GM21423 (cell line): Measurements from ENCODE around the gene ACSL4.
A peak's percentile ranks its signal among the peaks of the same experiment; 100 is the strongest.
"Not testable (repeated sequence)": the region's sequence is repeated elsewhere in the genome, so short reads cannot be mapped to it uniquely, and the experiment has no call there.

ENCODE experiments used
- ATAC-seq: cut with Tn5 transposase; IDR thresholded peaks from one replicate; pipeline ENCODE4 v1.9.1; 2021; ENCODE audit warnings: mild to moderate bottlenecking, moderate library complexity; ENCODE audit not compliant: unreplicated experiment

The ACSL4 gene

DNA sequence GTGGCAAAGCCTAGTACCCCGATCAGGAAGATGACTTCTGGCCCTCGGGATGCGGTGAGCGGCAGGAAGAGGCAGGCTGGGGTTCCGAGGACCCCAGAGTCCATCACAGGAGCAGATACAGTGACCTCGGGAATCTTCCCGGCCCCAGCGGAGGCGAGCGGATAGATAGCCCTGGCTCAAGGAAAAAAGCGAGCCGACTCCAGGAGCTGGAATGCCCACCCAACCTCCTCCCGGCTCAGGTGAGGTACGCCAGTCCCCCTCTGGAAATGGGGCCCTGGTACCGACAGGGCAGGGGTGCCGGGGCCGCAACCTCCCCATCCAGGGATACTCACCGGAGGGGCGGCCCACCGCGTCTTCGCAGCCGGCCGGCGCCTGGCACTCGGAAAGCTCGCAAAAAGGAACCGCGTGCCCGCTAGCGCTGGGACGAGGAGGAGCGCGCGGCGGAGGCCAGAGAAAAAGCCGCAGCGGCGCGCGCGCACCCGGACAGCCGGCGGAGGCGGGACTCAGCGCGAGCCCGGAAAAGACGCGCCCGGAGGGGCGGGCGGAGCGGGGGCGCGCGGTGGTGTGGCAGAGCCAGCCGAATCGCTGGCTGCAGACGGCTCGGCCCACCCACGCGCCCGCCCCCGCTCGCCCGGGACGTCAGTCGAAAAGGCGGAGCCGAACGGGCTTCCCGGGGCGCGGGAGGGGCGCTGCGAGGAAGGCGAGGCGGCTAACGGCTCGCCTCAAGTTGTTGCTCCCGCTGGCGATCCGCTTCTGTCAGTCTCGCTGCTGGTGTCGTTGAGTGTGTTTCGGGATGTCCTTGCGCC, at the start of gene ACSL4:
Gene ACSL4, minus strand, starts transcription at position 451 of the 806 bp plus-strand sequence. CDS start 49,894 bp downstream, outside the sequence.
- ATAC-seq = peak; percentile 86

DNA sequence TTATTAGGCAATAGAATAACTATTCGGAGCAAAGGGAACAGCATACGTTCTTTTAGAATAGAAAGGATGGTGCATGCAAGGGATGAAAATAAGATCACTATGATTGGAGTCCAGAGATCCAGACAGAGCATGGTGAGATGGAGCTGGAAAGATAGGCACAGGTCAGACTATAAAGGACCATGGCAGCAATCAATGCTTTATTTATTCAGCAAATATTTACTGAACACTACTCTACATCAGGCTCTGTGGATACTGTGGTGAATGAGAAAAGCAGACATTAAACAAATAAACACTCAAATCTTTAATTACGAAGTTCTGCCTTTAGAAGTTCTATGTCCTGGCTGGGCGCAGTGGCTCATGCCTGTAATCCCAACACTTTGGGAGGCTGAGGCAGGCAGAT, 44.7 kb upstream of the ACSL4 start:
- ATAC-seq = no peak

DNA sequence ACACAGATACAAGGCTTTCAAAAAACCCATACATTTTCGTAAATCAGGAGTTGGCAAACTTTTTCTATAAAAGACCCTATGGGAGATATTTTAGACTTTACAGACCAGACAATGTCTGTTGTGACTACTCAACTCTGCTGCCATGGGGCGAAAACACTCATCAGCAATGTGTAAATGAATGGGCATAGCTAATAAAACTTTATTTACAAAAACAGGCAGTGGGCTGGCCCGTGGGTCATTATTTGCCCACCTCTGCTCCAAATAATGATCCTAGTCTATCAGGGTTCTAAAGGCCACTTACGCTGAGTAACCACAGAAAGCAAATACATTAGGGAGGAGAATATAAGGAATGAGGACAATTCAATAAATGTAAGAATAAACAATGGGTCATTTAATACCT, 43.9 kb upstream of the ACSL4 start:
- ATAC-seq = no peak

DNA sequence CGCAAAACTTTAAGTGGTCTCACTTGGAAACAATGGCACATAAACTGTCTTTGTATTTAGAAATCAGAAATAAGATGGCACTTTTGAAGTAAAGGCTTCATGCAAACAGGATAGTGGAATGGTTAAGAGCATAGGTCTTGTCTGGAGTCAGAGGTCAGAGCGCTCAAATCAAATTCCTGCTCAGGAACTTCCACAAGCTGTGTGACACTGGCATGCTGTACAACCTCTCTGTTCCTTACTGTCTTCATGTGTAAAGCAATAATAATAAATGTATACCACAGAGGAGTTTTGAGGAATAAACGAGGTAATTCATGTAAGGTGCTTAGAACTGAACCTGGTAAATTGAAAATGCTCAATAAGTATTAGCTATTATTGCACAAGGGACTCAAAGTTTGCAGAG, 43.4 kb upstream of the ACSL4 start:
- ATAC-seq = no peak

DNA sequence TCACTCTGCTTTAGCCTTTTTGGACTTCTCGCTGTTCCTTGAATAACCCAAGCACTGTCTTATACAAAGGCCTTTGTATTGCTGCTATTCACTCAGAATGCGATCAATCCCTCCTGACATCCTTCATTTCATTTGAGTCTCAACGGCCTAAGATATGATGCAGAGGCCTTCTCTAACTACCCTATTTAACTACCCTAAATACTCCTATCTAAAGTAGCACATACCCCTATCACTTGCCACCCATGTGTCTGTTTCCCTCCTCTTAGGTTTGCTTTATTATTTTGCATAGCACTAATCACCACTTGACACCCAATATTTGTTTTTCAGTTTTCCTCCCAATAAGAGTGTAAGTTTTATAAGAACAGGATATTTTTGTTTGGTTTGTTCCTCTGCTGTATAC, 42.3 kb upstream of the ACSL4 start:
- no peak for ATAC-seq

DNA sequence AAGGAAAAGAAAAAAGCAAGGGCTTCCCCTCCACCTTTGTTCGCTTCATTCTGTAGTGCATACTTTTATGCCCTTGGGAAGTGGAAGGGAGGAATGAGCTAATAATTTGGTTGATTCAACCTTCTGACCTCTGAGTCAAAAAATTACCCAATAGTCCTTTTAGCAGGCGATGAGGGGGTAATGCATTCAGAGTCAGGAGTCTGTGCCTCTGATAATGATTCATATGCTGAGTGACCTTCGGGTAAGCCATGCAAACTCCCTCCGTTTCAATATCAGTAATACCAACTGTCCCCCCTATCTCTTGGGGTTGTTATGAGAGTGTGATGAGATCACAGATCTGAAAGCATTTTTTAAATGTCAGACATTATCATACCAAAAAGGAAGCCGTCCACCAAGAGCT, 41.6 kb upstream of the ACSL4 start:
- peak; percentile 99 for ATAC-seq

DNA sequence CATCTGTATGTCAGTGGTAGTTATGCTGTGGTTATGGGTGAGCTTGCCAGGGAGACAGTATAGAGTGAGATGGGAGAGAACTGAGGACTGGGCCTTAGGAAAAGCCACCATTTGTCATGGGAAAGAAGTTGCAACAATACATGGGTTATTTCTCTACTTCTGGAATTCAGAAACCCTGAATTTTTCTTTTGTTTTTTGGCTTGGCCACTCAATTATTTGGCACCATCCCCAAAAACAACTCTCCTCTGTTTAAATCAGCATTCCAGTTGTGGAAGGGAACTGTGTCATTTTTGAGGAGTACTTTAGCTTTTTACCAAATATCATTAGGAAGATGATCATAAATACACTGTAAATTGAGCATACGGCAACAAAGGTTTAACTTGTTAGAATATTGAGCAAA, 41.1 kb upstream of the ACSL4 start:
- ATAC-seq = no peak

DNA sequence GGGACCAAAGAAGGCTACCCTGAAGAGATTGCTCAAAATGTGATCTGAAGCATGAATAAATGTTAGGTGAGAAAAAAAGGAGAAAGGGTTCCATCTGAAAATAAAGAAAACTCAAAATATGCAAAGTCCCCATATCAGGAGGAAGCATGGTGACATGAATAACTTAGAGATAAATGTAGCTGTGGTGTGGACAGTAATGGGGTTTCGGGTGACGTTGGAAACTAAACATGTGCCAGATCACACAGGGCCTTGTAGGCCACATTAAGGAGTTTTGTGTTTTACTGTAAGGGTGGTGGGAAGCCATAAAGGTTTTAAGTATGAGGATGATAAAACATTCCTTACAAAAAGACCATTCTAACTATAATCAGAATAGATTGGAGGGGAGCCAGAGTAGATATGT, 40.3 kb upstream of the ACSL4 start:
- no peak for ATAC-seq

DNA sequence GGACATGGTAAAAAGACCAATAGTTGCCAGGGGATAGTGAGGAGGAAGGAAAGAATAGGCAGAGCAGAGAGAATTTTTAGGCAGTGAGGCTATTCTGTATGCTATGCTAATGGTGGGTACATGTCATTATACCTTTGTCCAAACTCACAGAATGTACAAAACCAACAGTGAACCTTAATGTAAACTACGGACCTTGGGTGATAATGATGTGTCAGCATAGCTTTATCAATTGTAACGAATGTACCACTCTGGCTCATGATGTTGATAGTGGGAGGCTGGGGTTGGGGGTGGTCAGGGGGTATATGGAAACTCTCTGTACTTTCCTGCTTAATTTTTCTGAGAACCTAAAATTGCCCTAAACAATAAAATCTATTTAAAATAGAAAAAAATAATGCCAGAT, 37.7 kb upstream of the ACSL4 start:
- ATAC-seq = no peak

DNA sequence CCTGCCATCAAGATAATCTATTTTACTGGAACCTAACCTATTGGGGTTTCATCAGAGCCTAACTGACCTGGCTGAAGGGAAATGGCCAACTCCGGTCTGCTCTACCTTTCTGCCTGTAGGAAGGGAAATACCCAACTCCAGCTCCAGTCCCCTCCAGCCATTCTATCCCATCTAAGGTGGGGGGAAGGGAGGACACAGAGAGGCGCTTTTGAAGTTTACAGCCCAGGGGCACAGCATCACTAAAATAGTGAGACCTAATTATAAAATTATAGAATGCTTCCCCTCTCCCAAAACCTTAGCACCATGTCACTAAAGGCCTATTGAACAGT, 27.8 kb upstream of the ACSL4 start:
- no peak for ATAC-seq

DNA sequence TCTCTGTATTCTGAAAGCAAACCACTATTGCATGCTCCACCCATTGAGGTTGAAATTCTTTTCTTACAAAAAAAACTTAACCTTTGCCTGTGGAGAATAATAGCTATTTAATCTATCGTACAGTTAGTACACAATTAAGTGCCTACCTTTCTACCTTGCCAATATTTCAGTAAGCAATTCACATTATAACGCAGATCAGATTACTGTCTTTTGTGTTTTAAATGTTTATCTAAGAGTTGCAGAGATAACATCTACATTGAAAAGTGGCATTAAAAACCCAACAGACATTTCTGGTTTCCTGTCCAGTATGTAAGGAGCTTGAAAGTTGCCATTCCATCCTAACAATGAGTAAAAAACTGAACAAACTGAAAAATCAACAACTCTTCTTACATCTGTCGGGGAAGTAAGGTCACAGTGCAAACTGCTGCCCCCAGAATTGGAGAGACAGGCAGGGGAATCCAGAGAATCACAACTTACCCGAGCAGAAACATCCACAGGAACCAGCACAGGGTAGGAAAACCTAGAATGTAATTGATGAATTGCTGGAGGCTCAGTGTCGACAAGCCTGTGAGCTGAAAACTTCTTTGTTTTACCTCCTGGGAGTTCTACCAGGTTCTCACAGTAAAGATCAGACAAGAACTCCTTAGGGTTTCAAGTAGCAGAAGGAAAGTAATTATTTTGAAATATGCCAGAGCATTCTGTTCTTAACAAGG, 27.3 kb upstream of the ACSL4 start:
- ATAC-seq = no peak

DNA sequence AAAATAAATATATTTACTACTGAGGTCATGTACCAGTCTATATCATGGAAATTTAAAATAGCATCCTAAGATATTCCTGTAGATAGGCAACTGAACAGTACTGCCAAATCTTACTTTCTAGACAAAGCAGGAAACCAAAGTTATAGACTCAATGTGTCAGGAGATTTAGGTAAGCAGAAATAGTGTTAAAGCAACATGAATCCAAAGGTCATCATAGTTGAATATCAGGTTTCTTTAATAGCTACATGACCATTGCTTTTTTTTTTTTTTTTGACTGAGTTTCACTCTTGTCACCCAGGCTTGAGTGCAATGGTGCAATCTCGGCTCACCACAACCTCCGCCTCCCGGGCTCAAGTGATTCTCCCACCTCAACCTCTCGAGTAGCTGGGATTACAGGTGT, 20.2 kb upstream of the ACSL4 start:
- no peak for ATAC-seq

DNA sequence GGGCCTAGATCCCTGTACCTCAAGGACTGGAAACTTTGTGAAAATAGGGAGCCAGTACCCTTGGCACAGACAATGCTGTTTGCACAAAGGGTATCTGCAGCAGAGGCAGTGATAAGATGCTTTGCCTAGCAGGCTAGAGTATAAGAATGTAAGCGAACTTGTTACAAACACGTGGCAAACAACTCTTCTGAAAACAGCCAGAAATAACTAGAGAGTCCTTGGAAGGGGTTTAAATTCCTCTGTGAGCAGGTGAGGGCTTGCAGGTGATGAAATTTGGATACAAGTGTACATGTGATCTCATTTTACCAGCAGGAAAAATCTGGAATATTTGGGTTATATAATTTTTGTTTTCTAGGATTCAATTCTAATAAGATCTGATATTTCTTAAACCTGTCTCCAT, 18.6 kb upstream of the ACSL4 start:
- no peak for ATAC-seq

DNA sequence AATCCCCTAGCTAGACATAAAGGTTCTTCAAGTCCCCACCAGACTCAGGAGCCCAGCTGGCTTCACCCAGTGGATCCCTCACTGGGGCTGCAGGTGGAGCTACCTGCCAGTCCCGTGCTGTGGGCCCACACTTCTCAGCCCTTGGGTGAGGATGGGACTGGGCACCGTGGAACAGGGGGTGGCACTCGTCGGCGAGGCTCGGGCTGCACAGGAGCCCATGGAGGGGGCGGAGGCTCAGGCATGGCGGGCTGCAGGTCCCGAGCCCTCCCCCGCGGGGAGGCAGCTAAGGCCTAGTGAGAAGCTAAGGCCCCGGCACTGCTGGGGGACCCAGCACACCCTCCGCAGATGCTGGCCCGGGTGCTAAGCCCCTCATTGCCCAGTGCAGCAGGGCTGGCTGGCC, 16.1 kb upstream of the ACSL4 start:
- no peak for ATAC-seq

DNA sequence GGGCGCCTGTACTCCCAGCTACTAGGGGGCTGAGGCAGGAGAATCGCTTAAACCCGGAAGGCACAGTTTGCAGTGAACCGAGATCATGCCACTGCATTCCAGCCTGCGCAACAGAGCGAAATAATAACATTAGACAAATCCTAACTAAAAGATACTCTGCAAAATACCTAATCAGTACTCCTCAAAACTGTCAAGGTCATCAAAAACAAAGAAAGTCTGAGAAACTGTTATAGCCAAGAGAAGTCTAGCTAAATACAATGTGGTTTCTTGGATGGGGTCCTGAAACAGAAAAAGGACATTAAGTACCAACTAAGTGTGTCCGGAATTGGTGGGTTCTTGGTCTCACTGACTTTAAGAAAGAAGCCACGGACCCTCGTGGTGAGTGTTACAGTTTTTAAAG, 14.6 kb upstream of the ACSL4 start:
- no peak for ATAC-seq

DNA sequence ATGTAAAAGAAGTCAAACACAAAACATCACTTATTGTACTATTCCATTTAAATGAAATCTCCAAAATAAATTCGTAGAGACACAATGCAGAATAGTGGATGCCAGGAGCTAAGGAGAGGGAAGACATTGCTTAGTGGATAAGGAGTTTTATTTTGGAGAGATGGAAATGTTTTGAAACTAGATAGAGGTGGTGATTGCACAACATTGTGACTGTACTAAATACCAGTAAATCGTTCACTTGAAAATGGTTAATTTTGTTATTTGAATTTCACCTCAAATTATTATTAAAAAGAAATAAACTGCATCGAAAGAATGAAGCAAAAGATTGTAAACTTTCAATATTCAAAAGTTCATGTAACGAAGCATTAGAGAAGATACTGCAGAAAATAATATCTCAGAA, 9.7 kb upstream of the ACSL4 start:
- ATAC-seq = no peak

DNA sequence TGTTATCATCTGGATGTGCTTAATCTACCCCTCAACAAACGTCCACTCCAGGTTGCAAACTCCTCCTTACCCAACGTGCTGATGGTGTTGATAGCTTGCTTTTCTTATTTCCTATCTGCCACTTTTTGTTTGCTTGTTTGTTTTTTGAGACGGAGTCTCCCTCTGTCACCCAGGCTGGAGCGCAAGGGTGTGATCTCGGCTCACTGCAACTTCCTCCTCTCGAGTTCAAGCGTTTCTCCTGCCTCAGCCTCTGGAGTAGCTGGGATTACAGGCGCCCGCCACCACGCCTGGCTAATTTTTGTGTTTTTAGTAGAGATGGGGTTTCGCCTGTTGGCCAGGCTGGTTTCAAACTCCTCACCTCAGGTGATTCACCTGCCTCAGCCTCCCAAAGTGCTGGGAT, 7.8 kb upstream of the ACSL4 start:
- not testable (repeated sequence) for ATAC-seq

DNA sequence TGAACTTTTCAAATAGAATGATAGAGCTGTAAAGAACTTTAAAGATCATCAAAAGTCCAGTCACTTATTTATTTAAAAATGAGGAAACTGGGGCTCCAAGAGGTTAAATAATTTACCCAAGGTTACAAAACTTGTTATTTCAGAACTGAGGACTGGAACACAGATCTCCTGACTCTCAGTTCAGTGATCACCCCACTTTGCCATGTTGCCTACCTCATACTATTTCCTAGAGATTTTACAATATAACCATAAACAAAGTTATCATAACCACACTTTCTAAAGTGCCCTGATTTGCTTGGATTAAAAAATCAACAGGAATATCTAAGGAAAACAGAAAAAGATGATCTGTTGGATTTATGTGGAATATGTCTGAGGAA, 7.4 kb upstream of the ACSL4 start:
- no peak for ATAC-seq

DNA sequence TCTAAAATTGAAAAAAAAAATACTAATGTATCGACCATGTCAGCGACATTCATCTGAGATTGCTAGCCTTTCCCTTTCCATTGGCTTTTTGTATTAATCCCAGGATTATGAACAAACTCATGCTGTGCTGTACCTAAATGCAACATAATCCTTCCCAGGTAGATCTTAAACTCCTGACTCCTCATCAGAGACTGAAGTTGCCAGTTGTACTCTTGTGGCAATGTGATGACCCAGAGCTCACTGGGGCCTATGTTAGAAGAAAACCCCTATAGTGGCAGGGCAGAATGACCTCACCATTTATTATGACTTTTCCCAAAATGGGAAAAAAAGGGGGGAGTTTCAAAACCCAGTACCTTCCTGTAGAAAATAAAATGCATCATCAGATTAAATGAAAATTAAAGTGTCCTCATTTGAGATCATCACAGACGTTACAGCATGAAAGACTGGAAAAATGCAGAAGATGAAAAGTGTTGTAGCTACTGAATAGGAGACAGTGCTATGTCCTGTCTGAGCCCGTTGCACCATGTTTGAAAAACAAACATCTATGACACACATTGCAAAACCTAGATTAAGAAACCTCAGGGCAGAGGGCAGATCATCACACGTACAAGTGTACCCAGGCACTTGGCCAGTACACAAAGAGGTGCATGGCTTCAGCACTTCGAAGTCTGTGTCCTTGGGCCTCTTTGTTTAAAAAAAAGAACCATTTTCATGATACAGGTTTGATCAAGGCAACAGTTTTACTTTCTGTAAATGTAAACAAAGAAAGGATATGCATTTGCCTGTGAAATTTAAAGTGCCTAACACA, 6.8 kb upstream of the ACSL4 start:
- no peak for ATAC-seq

DNA sequence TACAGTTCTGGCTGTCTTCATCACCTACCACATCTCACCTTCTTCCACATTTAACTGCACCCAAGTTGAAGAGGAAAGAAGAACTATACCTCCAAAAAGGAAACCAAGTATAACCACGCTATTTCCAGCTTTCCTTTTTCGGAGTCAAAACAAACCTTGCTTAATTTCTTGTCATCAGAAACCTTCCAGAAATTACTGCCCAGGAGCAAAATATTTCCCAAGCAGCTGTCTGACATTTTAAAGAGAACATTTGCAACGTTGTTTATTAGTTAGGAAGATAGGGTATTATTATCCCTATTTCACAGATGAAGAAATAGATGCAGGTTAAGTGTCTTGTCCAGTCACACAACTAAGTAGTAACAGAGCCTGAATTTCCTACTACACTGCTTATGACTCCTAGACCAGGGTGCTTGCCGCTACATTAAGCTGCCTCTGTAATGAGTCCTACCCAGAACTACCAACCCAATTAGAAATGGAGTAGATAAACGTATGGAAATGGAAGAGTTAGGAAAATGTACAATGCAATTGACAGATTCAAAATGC, 2.2 kb upstream of the ACSL4 start:
- no peak for ATAC-seq

DNA sequence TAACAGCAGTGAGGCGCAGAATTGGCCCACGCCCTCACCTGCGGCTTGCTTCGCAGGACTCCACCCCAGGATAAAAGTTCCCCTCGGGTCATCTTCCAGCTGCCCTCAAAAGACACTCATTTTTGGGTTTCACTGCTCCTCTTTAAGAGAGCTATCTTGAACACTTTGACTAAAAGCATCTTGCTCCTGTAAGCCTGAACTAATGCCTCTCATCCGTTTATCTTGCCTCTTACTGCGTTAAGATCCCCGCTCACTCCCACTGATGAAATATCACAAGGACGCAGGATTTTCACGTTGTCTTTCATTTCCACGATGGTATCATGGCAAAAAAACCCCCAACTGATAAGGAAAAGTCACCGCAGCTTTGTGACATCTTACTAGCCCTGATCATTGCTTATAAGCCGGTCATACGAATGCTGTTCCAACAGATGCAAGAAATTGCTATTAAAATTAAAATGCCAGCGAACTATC, 591 bp upstream of the ACSL4 start:
- ATAC-seq = no peak
